Liver (tissue), 9 donors: Measurements from ENCODE around the gene ZNF296. TPM values are rescaled to one million over a fixed set of nuclear protein-coding genes. Genes with fewer than 3 reads are reported as not detected.

Source experiments
- DNase-seq: peaks from one replicate; pipeline ENCODE4 v3.0.0-alpha.2; 2017; ENCODE audit warnings: low spot score
- H3K27ac ChIP-seq, 2 donors: one replicate each; pipeline ENCODE4 v1.7.0; 2013; ENCODE audit warnings: inconsistent platforms in 2 of 2, low read length in 2 of 2, control low read depth in 1 of 2, low read depth in 1 of 2, mild to moderate bottlenecking in 1 of 2
- H3K27me3 ChIP-seq, 4 donors: one replicate each; pipeline versions ENCODE4 v1.6.1 to v1.7.0; 2013; ENCODE audit warnings: low read length in 3 of 4, inconsistent platforms in 1 of 4, mild to moderate bottlenecking in 1 of 4, moderate library complexity in 1 of 4; ENCODE audit not compliant: control insufficient read depth in 4 of 4, insufficient read depth in 4 of 4
- H3K36me3 ChIP-seq, 4 donors: one replicate each; pipeline versions ENCODE4 v1.6.1 to v1.7.0; 2013; ENCODE audit warnings: low read length in 3 of 4, mild to moderate bottlenecking in 3 of 4, low read depth in 1 of 4, moderate library complexity in 1 of 4; ENCODE audit not compliant: control insufficient read depth in 4 of 4, insufficient read depth in 3 of 4
- H3K4me1 ChIP-seq, 4 donors: one replicate each; pipeline versions ENCODE4 v1.6.1 to v1.7.0; 2013; ENCODE audit warnings: low read length in 3 of 4, mild to moderate bottlenecking in 3 of 4, moderate library complexity in 1 of 4; ENCODE audit not compliant: control insufficient read depth in 4 of 4, insufficient read depth in 4 of 4
- H3K4me3 ChIP-seq, 3 donors: one replicate each; pipeline versions ENCODE4 v1.6.1 to v1.7.0; 2013; ENCODE audit warnings: low read length in 3 of 3, control low read depth in 1 of 3, low read depth in 1 of 3, mild to moderate bottlenecking in 1 of 3
- H3K9ac ChIP-seq, 2 donors: one replicate each; pipeline ENCODE4 v1.7.0; 2013; ENCODE audit warnings: low read length in 2 of 2, mild to moderate bottlenecking in 2 of 2, moderate library complexity in 2 of 2, control low read depth in 1 of 2, low read depth in 1 of 2
- H3K9me3 ChIP-seq, 4 donors: one replicate each; pipeline versions ENCODE4 v1.6.1 to v1.7.0; 2013; ENCODE audit warnings: low read length in 3 of 4; ENCODE audit not compliant: control insufficient read depth in 4 of 4
- FOXA1 ChIP-seq: IDR thresholded peaks from 2 replicates; pipeline ENCODE4 v1.6.1; 2016; ENCODE audit warnings: antibody characterized with exemption
- FOXA2 ChIP-seq: IDR thresholded peaks from 2 replicates; pipeline ENCODE4 v1.6.1; 2016; ENCODE audit warnings: antibody characterized with exemption
- GABPA ChIP-seq, 2 donors: IDR thresholded peaks in 1 of 2; conservative IDR thresholded peaks in 1 of 2; 2 replicates each; pipeline ENCODE4 v1.6.1; 2016; ENCODE audit warnings: antibody characterized with exemption in 2 of 2, mild to moderate bottlenecking in 1 of 2, moderate library complexity in 1 of 2
- HNF4A ChIP-seq, 2 donors: conservative IDR thresholded peaks; 2 replicates each; pipeline ENCODE4 v1.6.1; 2016; ENCODE audit warnings: antibody characterized with exemption in 2 of 2, mild to moderate bottlenecking in 2 of 2
- JUND ChIP-seq, 2 donors: IDR thresholded peaks; 2 replicates each; pipeline ENCODE4 v1.6.1; 2016; ENCODE audit warnings: antibody characterized with exemption in 2 of 2
- NR2F2 ChIP-seq: IDR thresholded peaks from 2 replicates; pipeline ENCODE4 v1.6.1; 2016; ENCODE audit warnings: antibody characterized with exemption
- REST ChIP-seq: IDR thresholded peaks from 2 replicates; pipeline ENCODE4 v1.6.1; 2016; ENCODE audit warnings: antibody characterized with exemption, mild to moderate bottlenecking
- SP1 ChIP-seq: IDR thresholded peaks from 2 replicates; pipeline ENCODE4 v1.6.1; 2018; ENCODE audit warnings: antibody characterized with exemption, mild to moderate bottlenecking
- TAF1 ChIP-seq: conservative IDR thresholded peaks from 2 replicates; pipeline ENCODE4 v1.6.1; 2016; ENCODE audit warnings: antibody characterized with exemption, mild to moderate bottlenecking
- WGBS: extraction: QIAGEN DNeasy Blood & Tissue Kit; methylation state at CpG from one replicate; pipeline ENCODE4 v1.1.7; 2013; 5-methylcytosine and 5-hydroxymethylcytosine counted together
- polyA plus RNA-seq, 2 donors: library from polyadenylated mRNA; stranded (reverse) in 1 of 2; unstranded in 1 of 2; fragments of 200-250 nt in 1 of 2; fragments of >200 nt in 1 of 2; fragmentation: Nextera tagmentation in 1 of 2; extraction: Ambion mirVana in 1 of 2; gene quantifications; one replicate each; pipeline versions ENCODE4 v1.2.1 to v1.2.3, GENCODE V29; 2013 to 2015
- total RNA-seq, 2 donors: library from RNA; depleted of rRNA; stranded (reverse); fragments of >200 nt; gene quantifications; one replicate each; pipeline ENCODE4 v1.2.3, GENCODE V29; 2014
- TF ChIP-seq, protein P1 (sequence below): fragments of 150-350 bp; IDR thresholded peaks from 2 replicates; pipeline ENCODE4 v1.5.1; 2017; ENCODE audit warnings: improper control_type of control experiment, low read depth, low read length; ENCODE audit not compliant: missing input control
- TF ChIP-seq, protein P2 (sequence below): IDR thresholded peaks from 2 replicates; pipeline ENCODE4 v1.6.1; 2016; ENCODE audit warnings: antibody characterized with exemption
- donor health status: healthy.
- donor health status: healthy.
- donor health status: healthy.
- donor health status: healthy.
- donor health status: healthy.

Gene ZNF296
- total and polyA plus RNA-seq, 4 donors = 0.16 to 0.42 (median 0.17) TPM; not detected in 1

- TF ChIP-seq SP1 (no peak), GABPA (IDR thresholded peaks at IDR 0.05 in 1 of 2, conservative IDR thresholded peaks at IDR 0.05 in 1 of 2) (no peak), NR2F2 (no peak), FOXA2 (no peak), JUND (IDR thresholded peaks at IDR 0.05) (no peak)
- TF ChIP-seq, protein P1, sequence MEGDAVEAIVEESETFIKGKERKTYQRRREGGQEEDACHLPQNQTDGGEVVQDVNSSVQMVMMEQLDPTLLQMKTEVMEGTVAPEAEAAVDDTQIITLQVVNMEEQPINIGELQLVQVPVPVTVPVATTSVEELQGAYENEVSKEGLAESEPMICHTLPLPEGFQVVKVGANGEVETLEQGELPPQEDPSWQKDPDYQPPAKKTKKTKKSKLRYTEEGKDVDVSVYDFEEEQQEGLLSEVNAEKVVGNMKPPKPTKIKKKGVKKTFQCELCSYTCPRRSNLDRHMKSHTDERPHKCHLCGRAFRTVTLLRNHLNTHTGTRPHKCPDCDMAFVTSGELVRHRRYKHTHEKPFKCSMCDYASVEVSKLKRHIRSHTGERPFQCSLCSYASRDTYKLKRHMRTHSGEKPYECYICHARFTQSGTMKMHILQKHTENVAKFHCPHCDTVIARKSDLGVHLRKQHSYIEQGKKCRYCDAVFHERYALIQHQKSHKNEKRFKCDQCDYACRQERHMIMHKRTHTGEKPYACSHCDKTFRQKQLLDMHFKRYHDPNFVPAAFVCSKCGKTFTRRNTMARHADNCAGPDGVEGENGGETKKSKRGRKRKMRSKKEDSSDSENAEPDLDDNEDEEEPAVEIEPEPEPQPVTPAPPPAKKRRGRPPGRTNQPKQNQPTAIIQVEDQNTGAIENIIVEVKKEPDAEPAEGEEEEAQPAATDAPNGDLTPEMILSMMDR = no peak
Measured at GRCh38 chr19:45098521-45099466, 22.5 kb upstream of the ZNF296 start (continued).

- no peak overlapping the region for H3K27ac ChIP-seq
- 77% methylated on average over 16 of the region's 16 CpGs for WGBS
- no peaks in the 10 kb centered on the region for H3K36me3 ChIP-seq
- TF ChIP-seq, protein P2, sequence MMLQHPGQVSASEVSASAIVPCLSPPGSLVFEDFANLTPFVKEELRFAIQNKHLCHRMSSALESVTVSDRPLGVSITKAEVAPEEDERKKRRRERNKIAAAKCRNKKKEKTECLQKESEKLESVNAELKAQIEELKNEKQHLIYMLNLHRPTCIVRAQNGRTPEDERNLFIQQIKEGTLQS = no peak
- TF ChIP-seq, protein P1 = no peak
- TF ChIP-seq REST (no peak), FOXA2 (no peak), FOXA1 (no peak), JUND (IDR thresholded peaks at IDR 0.05) (peak; percentile 19 to 58), HNF4A (conservative IDR thresholded peaks at IDR 0.05) (no peak), SP1 (no peak), TAF1 (no peak)
- no peak overlapping the region for H3K4me3 ChIP-seq
- peaks cover 10 to 64% (median 35%) of the 10 kb centered on the region in 4 donors for H3K4me1 ChIP-seq
- no peaks in the 10 kb centered on the region for H3K27me3 ChIP-seq
- H3K9me3 ChIP-seq = no peaks in the 10 kb centered on the region
- no peak overlapping the region for H3K9ac ChIP-seq
- DNase-seq = no peak
Measured at GRCh38 chr19:45097776-45098520, 21.7 kb upstream of the ZNF296 start.
